Activated CD8-positive, alpha-beta T cell treated with anti-CD3 and anti-CD28 coated beads for 36 hours (primary cell): ENCODE results near the gene SPDYE8. TPM values are rescaled to one million over a fixed set of nuclear protein-coding genes. Genes with fewer than 3 reads are reported as not detected.
"Not testable (repeated sequence)": the region's sequence is repeated elsewhere in the genome, so short reads cannot be mapped to it uniquely, and the experiment has no call there.

ENCODE experiments used
- ATAC-seq: fragments of 200-7000 bp; cut with Tn5 transposase; one replicate; pipeline ENCODE4 v1.10.0; 2021; ENCODE audit warnings: mild to moderate bottlenecking, moderate library complexity
- CTCF ChIA-PET: fragments of 350-600 bp; sonication (Branson Sonifier 250); formaldehyde crosslinking; loops from one replicate; lab custom pipeline; 2021; ENCODE audit warnings: antibody characterized with exemption; lab: Charles Lee
- POLR2A ChIA-PET: fragments of 350-600 bp; sonication (Branson Sonifier 250); formaldehyde crosslinking; loops from one replicate; lab custom pipeline; 2021; ENCODE audit warnings: antibody characterized with exemption; lab: Charles Lee
- DNase-seq: peaks from one replicate; pipeline ENCODE4 v3.0.0-alpha.2; 2020
- H3K27ac Mint-ChIP-seq: one replicate; pipeline ENCODE4 v1.8.0; 2021; ENCODE audit warnings: mild to moderate bottlenecking, mixed read lengths
- H3K27me3 Mint-ChIP-seq: one replicate; pipeline ENCODE4 v1.8.0; 2021; ENCODE audit warnings: mixed read lengths
- H3K36me3 Mint-ChIP-seq: one replicate; pipeline ENCODE4 v1.8.0; 2021; ENCODE audit warnings: low read depth, mixed read lengths
- H3K4me1 Mint-ChIP-seq: one replicate; pipeline ENCODE4 v1.8.0; 2021; ENCODE audit warnings: low read depth, mixed read lengths
- H3K4me3 Mint-ChIP-seq: one replicate; pipeline ENCODE4 v1.8.0; 2021; ENCODE audit warnings: mild to moderate bottlenecking, moderate library complexity, mixed read lengths
- H3K9me3 Mint-ChIP-seq: one replicate; pipeline ENCODE4 v1.8.0; 2021; ENCODE audit warnings: mixed read lengths
- intact Hi-C: fragments of 100-400 bp; cut with micrococcal nuclease; formaldehyde crosslinking; loops from one replicate; pipeline ENCODE4 v1.10.0; 2022
- total RNA-seq, 2 experiments: library from RNA; stranded (reverse); gene quantifications; one replicate each; pipeline ENCODE4 v1.2.3, GENCODE V29; 2021

The SPDYE8 gene, protein sequence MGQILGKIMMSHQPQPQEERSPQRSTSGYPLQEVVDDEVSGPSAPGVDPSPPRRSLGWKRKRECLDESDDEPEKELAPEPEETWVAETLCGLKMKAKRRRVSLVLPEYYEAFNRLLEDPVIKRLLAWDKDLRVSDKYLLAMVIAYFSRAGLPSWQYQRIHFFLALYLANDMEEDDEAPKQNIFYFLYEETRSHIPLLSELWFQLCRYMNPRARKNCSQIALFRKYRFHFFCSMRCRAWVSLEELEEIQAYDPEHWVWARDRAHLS
- not detected for total RNA-seq

- ATAC-seq, CTCF ChIA-PET, H3K4me3 Mint-ChIP-seq, H3K4me1 Mint-ChIP-seq, H3K27ac Mint-ChIP-seq, intact Hi-C loops, H3K27me3 Mint-ChIP-seq, H3K36me3 Mint-ChIP-seq, H3K9me3 Mint-ChIP-seq, DNase-seq, POLR2A ChIA-PET: not testable (repeated sequence)
Observed at GRCh38 chr7:73029666-73030065, at the start of gene SPDYE8. TSS of gene SPDYE8 (minus strand) at chr7:73029766. CDS start at chr7:73027966, 1,800 bp downstream.

- H3K27ac Mint-ChIP-seq, CTCF ChIA-PET, DNase-seq, H3K36me3 Mint-ChIP-seq, POLR2A ChIA-PET, intact Hi-C loops, H3K27me3 Mint-ChIP-seq, H3K4me1 Mint-ChIP-seq, H3K4me3 Mint-ChIP-seq, H3K9me3 Mint-ChIP-seq, ATAC-seq: not testable (repeated sequence)
Observed at GRCh38 chr7:73057811-73058210, 28.2 kb upstream of the SPDYE8 start, which contains the start of gene SPDYE11. TSS of gene SPDYE11 (minus strand) at chr7:73057911. CDS start at chr7:73056111, 1,800 bp downstream.

DNA sequence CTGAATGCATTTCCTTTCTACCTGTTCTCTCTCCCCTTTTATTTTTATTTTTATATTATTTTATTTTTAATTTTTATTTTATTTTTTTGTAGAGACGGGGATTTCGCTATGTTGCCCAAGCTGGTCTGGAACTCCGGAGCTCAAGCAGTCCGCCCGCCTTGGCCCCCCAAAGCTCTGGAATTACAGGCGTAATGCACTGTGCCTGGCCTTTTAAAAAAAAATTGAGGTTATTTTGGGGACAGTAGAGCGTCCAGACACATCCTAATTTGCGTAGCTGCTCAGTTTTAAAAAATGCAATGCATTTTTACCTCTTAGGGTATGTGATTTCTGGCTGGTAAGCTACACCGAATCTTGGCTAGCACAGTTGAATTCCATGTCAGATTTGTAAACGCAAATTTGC is 23.1 kb downstream of the SPDYE8 start:
- H3K27ac Mint-ChIP-seq, H3K4me1 Mint-ChIP-seq, intact Hi-C loops, H3K9me3 Mint-ChIP-seq, H3K27me3 Mint-ChIP-seq, H3K36me3 Mint-ChIP-seq, ATAC-seq, DNase-seq, POLR2A ChIA-PET, CTCF ChIA-PET: not testable (repeated sequence)
- H3K4me3 Mint-ChIP-seq = peak overlapping the region; percentile 62

GRCh38 chr7:73005693-73006447 is 23.7 kb downstream of the SPDYE8 start:
- intact Hi-C loops, H3K9me3 Mint-ChIP-seq, POLR2A ChIA-PET, H3K4me1 Mint-ChIP-seq, CTCF ChIA-PET, H3K36me3 Mint-ChIP-seq, H3K27me3 Mint-ChIP-seq: not testable (repeated sequence)
- DNase-seq = peak; percentile 92
- peak; percentile 87 for ATAC-seq
- Mint-ChIP-seq H3K4me3 (peak overlapping the region; percentile 83), H3K27ac (peak overlapping the region; percentile 97)

- POLR2A ChIA-PET, CTCF ChIA-PET, H3K36me3 Mint-ChIP-seq, H3K9me3 Mint-ChIP-seq, H3K27me3 Mint-ChIP-seq, H3K4me1 Mint-ChIP-seq, intact Hi-C loops: not testable (repeated sequence)
- DNase-seq (peak; percentile 80), ATAC-seq (peak; percentile 80)
- Mint-ChIP-seq H3K27ac (peak overlapping the region; percentile 97), H3K4me3 (peak overlapping the region; percentile 83)
Observed at GRCh38 chr7:73005356-73005692, 24.2 kb downstream of the SPDYE8 start.

DNA sequence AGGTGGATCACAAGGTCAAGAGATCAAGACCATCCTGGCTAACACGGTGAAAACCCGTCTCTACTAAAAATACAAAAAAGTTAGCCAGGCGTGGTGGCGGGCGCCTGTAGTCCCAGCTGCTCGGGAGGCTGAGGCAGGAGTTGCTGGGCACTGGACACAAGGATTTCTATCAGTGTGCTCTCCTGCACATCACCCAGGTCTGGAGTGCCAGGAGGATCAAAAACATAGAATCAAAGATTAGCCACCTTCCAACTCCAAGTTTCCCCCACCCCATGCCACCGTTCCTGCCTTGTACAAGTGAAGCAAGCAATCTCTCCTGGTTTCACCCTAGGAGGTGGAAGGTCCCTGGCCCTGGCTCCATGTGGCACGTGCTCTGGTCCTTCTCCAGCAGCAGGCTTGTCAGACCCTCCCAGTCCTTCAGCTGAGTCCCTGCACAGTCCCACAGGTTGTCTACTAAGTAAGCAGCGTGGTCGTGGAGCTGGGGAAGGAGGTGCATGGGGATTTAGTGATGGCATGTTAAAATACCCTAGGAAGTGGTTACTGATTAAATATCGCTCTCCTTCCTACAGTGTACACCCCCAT is 31.6 kb downstream of the SPDYE8 start:
- CTCF ChIA-PET, POLR2A ChIA-PET, H3K36me3 Mint-ChIP-seq, DNase-seq, H3K4me1 Mint-ChIP-seq, H3K4me3 Mint-ChIP-seq, intact Hi-C loops, H3K27me3 Mint-ChIP-seq, ATAC-seq, H3K27ac Mint-ChIP-seq, H3K9me3 Mint-ChIP-seq: not testable (repeated sequence)

GRCh38 chr7:72997447-72997846 is 32.1 kb downstream of the SPDYE8 start:
- H3K9me3 Mint-ChIP-seq, H3K27me3 Mint-ChIP-seq, intact Hi-C loops, H3K36me3 Mint-ChIP-seq, CTCF ChIA-PET, DNase-seq, H3K4me1 Mint-ChIP-seq, H3K27ac Mint-ChIP-seq, POLR2A ChIA-PET, ATAC-seq, H3K4me3 Mint-ChIP-seq: not testable (repeated sequence)

DNA sequence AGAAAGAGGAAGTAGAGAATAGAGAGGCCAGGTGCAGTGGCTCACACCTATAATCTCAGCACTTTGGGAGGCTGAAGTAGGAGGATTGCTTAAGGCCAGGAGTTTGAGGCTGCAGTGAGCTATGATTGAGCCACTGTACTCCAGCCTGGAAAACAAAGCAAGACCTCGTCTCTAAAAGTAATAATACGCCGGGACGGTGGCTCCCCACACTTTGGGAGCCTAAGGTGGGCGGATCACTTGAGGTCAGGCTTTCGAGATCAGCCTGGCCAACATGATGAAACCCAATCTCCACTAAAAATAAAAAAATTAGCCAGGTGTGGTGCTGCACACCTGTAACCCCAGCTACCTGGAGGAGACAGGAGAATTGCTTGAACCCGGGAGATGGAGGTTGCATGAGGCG is 34.1 kb downstream of the SPDYE8 start:
- H3K4me3 Mint-ChIP-seq, POLR2A ChIA-PET, H3K36me3 Mint-ChIP-seq, H3K27me3 Mint-ChIP-seq, H3K4me1 Mint-ChIP-seq, CTCF ChIA-PET, H3K27ac Mint-ChIP-seq, DNase-seq, ATAC-seq, H3K9me3 Mint-ChIP-seq, intact Hi-C loops: not testable (repeated sequence)

GRCh38 chr7:72990146-72990913 is 39.2 kb downstream of the SPDYE8 start:
- H3K9me3 Mint-ChIP-seq, H3K27ac Mint-ChIP-seq, H3K27me3 Mint-ChIP-seq, DNase-seq, H3K4me3 Mint-ChIP-seq, H3K36me3 Mint-ChIP-seq, intact Hi-C loops, CTCF ChIA-PET, H3K4me1 Mint-ChIP-seq, POLR2A ChIA-PET: not testable (repeated sequence)
- peak; percentile 34 for ATAC-seq

GRCh38 chr7:72982084-72982483 is 47.5 kb downstream of the SPDYE8 start:
- H3K4me3 Mint-ChIP-seq, intact Hi-C loops, H3K9me3 Mint-ChIP-seq, POLR2A ChIA-PET, H3K27ac Mint-ChIP-seq, H3K4me1 Mint-ChIP-seq, H3K27me3 Mint-ChIP-seq, H3K36me3 Mint-ChIP-seq, CTCF ChIA-PET, DNase-seq, ATAC-seq: not testable (repeated sequence)

- H3K27ac Mint-ChIP-seq, CTCF ChIA-PET: not testable (repeated sequence)
Observed at GRCh38 chr7:72980382-72980781, 49.2 kb downstream of the SPDYE8 start.

More at GRCh38 chr7:72980382-72980781, 49.2 kb downstream of the SPDYE8 start:
- H3K36me3 Mint-ChIP-seq, H3K4me1 Mint-ChIP-seq, H3K9me3 Mint-ChIP-seq, POLR2A ChIA-PET, DNase-seq, intact Hi-C loops, H3K4me3 Mint-ChIP-seq, H3K27me3 Mint-ChIP-seq, ATAC-seq: not testable (repeated sequence)
